DOHH2 (cell line): Measurements from ENCODE around the gene RAP2A.

Experiments used
- H3F3A ChIP-seq: fragments of 200-600 bp; sonication (generic), shearing (Covaris generic); 2 replicates; pipeline ENCODE4 v1.6.0; 2016; ENCODE audit warnings: antibody characterized with exemption, mild to moderate bottlenecking; ENCODE audit not compliant: control insufficient read depth, insufficient read depth
- H3K27ac ChIP-seq: fragments of 200-600 bp; sonication (generic); 2 replicates; pipeline ENCODE4 v1.5.1; 2014; ENCODE audit warnings: low read depth, mild to moderate bottlenecking, low read length, moderate library complexity
- H3K27me3 ChIP-seq: fragments of 200-600 bp; sonication (generic); 2 replicates; pipeline ENCODE4 v1.6.1; 2014; ENCODE audit warnings: mild to moderate bottlenecking, low read length, mixed read lengths; ENCODE audit not compliant: control insufficient read depth
- H3K36me3 ChIP-seq: fragments of 200-600 bp; sonication (generic); 2 replicates; pipeline ENCODE4 v1.6.1; 2014; ENCODE audit warnings: mild to moderate bottlenecking, low read length, moderate library complexity, mixed read lengths; ENCODE audit not compliant: control insufficient read depth
- H3K4me1 ChIP-seq: fragments of 200-600 bp; sonication (generic); 2 replicates; pipeline ENCODE4 v1.6.1; 2014; ENCODE audit warnings: mild to moderate bottlenecking, low read length, mixed read lengths; ENCODE audit not compliant: control insufficient read depth
- H3K4me2 ChIP-seq: fragments of 200-600 bp; sonication (generic); 2 replicates; pipeline ENCODE4 v1.6.0; 2014; ENCODE audit warnings: mild to moderate bottlenecking, low read length, moderate library complexity
- H3K4me3 ChIP-seq: fragments of 200-600 bp; sonication (generic); 2 replicates; pipeline ENCODE4 v1.5.1; 2014; ENCODE audit warnings: mild to moderate bottlenecking, low read length, mixed read lengths
- H3K79me2 ChIP-seq: fragments of 200-600 bp; sonication (generic); 2 replicates; pipeline ENCODE4 v1.6.1; 2014; ENCODE audit warnings: mild to moderate bottlenecking, low read length, mixed read lengths; ENCODE audit not compliant: control insufficient read depth
- H3K9me2 ChIP-seq: fragments of 200-600 bp; sonication (generic); replicated peaks from 2 replicates; pipeline ENCODE4 v1.6.1; 2014; ENCODE audit warnings: mild to moderate bottlenecking, low read length, mixed read lengths; ENCODE audit not compliant: control insufficient read depth
- H3K9me3 ChIP-seq: fragments of 200-600 bp; sonication (generic); 2 replicates; pipeline ENCODE4 v1.6.1; 2014; ENCODE audit warnings: antibody characterized with exemption, low read length, mixed read lengths; ENCODE audit not compliant: control insufficient read depth, insufficient read depth
- H4K20me1 ChIP-seq: fragments of 200-600 bp; sonication (generic); 2 replicates; pipeline ENCODE4 v1.6.0; 2014; ENCODE audit warnings: low read depth, mild to moderate bottlenecking, antibody characterized with exemption, low read length, moderate library complexity; ENCODE audit not compliant: control insufficient read depth, insufficient read depth
- EZH2phosphoT487 ChIP-seq: fragments of 200-600 bp; sonication (generic); IDR thresholded peaks from 2 replicates; pipeline ENCODE4 v1.6.1; 2017; ENCODE audit warnings: borderline replicate concordance, mild to moderate bottlenecking, antibody characterized with exemption, low read length, moderate library complexity, mixed read lengths
- TF ChIP-seq, protein P1 (sequence below): fragments of 200-600 bp; sonication (generic); IDR thresholded peaks from one replicate; pipeline ENCODE4 v1.5.1; 2014; ENCODE audit warnings: antibody characterized with exemption, mild to moderate bottlenecking, low read depth, low read length; ENCODE audit not compliant: poor library complexity, severe bottlenecking

RAP2A gene

DNA sequence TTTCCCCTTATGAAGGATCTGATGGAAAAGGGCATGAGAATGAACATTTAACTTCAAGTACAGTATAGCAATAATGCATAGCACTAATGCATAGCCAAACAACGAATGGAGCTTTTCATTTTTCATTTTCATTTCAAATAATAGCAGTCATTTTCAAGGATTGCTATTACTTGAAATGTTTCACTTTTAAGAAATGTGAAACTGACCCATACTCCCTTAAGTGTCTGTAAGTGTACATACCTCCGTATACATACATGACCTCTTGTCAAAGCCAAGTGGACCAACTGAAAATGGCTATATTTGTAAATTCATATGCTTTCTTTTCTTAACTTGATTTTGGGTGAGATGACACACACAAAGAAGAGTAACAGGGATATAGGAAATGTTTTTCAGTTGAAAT, 3.8 kb downstream of the RAP2A start:
- Histone ChIP-seq H3K4me3 (no peak overlapping the region), H3K27me3 (no peaks in the 10 kb centered on the region), H4K20me1 (no peaks in the 10 kb centered on the region), H3K27ac (no peak overlapping the region), H3K4me1 (peaks cover 12% of the 10 kb centered on the region), H3K9me3 (no peaks in the 10 kb centered on the region), H3F3A (0 out of 2 replicates have a peak, but pooled peaks cover 2% of the 10 kb centered on the region), H3K9me2 (no peaks in the 10 kb centered on the region), H3K36me3 (peaks cover 9% of the 10 kb centered on the region), H3K4me2 (no peak overlapping the region), H3K79me2 (peaks cover 32% of the 10 kb centered on the region)
- TF ChIP-seq EZH2phosphoT487, result no peak
- TF ChIP-seq, protein P1, sequence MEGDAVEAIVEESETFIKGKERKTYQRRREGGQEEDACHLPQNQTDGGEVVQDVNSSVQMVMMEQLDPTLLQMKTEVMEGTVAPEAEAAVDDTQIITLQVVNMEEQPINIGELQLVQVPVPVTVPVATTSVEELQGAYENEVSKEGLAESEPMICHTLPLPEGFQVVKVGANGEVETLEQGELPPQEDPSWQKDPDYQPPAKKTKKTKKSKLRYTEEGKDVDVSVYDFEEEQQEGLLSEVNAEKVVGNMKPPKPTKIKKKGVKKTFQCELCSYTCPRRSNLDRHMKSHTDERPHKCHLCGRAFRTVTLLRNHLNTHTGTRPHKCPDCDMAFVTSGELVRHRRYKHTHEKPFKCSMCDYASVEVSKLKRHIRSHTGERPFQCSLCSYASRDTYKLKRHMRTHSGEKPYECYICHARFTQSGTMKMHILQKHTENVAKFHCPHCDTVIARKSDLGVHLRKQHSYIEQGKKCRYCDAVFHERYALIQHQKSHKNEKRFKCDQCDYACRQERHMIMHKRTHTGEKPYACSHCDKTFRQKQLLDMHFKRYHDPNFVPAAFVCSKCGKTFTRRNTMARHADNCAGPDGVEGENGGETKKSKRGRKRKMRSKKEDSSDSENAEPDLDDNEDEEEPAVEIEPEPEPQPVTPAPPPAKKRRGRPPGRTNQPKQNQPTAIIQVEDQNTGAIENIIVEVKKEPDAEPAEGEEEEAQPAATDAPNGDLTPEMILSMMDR, result no peak

DNA sequence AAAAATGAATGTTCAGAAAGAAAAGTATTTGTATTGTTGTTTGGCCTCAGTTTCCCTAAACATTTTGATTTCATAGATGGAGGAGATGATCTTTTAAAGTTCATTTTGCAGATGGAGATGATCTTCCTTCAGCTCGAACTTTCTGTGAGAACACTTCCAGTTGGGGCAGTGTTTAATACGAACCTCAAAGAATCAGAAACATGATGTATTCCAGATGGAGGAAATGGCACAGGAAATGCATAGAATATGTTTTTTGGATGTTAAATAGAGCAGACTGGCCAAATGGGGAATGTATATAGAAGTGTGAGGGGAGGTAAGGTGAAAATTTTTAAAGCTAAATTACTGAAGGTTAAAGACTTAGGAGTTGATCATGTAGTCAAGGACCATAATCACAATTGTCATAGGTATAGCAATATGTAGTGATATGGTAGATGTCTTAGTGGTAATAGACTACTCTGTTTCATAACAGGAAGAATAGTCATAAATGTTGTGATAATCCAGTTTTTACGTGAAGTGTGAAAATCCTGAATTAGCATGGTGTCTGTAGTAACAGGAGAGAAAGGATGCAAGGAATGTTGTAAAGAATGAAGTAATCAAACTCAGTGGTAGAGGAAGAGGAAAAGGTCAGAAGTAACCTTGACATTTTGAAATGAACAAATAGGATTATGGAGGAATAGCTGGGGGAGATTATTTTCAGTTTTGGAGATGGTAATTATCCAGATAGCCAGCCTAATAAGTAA, 5.1 kb downstream of the RAP2A start:
- H3K27ac ChIP-seq, result no peak overlapping the region
- TF ChIP-seq EZH2phosphoT487, result no peak
- TF ChIP-seq, protein P1, result no peak
- no peaks in the 10 kb centered on the region for H3K27me3 ChIP-seq
- H3K36me3 ChIP-seq, result peaks cover 8% of the 10 kb centered on the region; the same call in 1 of the 2 replicates
- H3K4me2 ChIP-seq, result no peak overlapping the region
- H3F3A ChIP-seq, result no peaks in the 10 kb centered on the region
- peaks cover 32% of the 10 kb centered on the region for H3K79me2 ChIP-seq
- peaks cover 12% of the 10 kb centered on the region for H3K4me1 ChIP-seq
- H4K20me1 ChIP-seq, result no peaks in the 10 kb centered on the region
- H3K9me2 ChIP-seq, result no peaks in the 10 kb centered on the region
- H3K9me3 ChIP-seq, result no peaks in the 10 kb centered on the region
- no peak overlapping the region for H3K4me3 ChIP-seq

DNA sequence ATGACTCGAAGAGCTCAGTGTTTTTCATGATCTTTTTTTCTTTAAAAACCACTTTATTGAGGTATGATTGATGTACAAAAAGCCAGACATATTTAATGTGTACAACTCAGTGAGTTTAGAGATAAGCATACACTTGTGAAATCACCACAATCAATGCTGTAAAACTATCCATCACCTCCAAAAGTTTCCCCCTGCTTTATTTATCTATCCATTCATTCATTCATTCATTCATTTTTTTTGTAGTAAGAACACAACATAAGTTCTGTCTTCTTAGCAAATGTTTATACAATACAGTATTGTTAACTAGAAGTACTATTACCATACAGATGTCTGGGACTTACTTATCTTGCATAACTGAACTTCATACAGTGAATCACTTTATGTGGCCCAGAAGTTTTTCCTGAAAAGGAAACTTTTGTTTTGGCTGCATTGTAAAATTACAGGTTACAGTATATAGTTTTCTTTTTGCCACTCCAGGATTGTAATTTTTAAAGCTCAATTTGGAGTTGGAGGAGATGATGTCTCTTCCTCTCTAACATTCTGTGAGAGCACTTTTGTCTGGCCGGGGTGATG, 6.7 kb downstream of the RAP2A start:
- Histone ChIP-seq H3K79me2 (peaks cover 20% of the 10 kb centered on the region), H3K27ac (no peak overlapping the region), H3F3A (no peaks in the 10 kb centered on the region), H3K27me3 (no peaks in the 10 kb centered on the region), H4K20me1 (no peaks in the 10 kb centered on the region), H3K4me1 (peaks cover 8% of the 10 kb centered on the region), H3K9me3 (no peaks in the 10 kb centered on the region), H3K4me3 (no peak overlapping the region), H3K9me2 (no peaks in the 10 kb centered on the region), H3K4me2 (no peak overlapping the region), H3K36me3 (peaks cover 8% of the 10 kb centered on the region; the same call in 1 of the 2 replicates)
- no peak for TF ChIP-seq EZH2phosphoT487
- TF ChIP-seq, protein P1, result no peak
